Measurements from ENCODE around the gene NMUR2.

NMUR2 gene

DNA sequence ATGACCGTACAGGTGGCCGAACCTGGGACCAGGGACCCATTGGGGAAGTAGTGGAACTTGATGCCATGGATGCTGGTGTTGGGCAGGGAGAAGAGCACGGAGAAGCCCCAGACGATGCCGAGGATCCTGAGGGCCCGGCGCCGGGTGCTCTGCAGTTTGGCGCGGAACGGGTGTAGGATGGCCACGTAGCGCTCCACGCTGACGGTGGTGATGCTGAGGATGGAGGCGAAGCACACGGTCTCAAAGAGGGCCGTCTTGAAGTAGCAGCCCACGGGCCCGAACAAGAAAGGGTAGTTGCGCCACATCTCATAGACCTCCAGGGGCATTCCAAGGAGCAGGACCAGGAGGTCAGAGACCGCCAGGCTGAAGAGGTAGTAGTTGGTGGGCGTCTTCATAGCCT lies 585 bp downstream of the NMUR2 start:
- DNase-seq (ENCODE audit: low spot score) (no peak), ATAC-seq (ENCODE audit: low read depth) (no peak)
- Histone ChIP-seq H3K36me3 (ENCODE audit: low read depth) (no peaks in the 10 kb centered on the region), H3K27ac (ENCODE audit: poor library complexity, severe bottlenecking) (no peak overlapping the region), H3K27me3 (ENCODE audit: insufficient read depth, poor library complexity, severe bottlenecking) (no peaks in the 10 kb centered on the region), H3K4me1 (ENCODE audit: insufficient read depth, poor library complexity, severe bottlenecking) (no peaks in the 10 kb centered on the region), H3K4me3 (ENCODE audit: severe bottlenecking) (no peak overlapping the region), H3K9me3 (ENCODE audit: severe bottlenecking) (no peaks in the 10 kb centered on the region)
- TF ChIP-seq CTCF (IDR thresholded peaks at IDR 0.05; ENCODE audit: poor library complexity, severe bottlenecking) = no peak

DNA sequence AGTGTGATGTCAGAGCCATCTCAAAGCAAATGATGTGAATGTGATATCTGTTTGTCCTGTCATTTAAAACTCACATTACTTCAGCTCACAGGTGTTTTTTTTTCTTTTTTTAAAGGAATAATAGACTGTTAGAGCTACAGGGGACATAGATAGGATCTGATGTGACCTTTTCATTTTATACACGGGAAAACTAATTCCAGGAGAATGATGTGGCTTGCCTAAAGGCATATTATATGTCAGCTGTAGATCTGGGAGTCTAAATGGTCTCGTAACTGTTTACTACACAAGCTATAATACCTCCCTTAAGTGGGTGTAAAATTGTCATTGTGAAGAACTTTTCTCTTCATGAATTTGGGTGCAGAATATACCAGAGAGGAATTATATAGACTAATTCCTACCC lies 2.0 kb downstream of the NMUR2 start:
- ATAC-seq (ENCODE audit: low read depth) (no peak), DNase-seq (ENCODE audit: low spot score) (no peak)
- H3K36me3 ChIP-seq (ENCODE audit: low read depth) = no peaks in the 10 kb centered on the region
- no peaks in the 10 kb centered on the region for H3K4me1 ChIP-seq (ENCODE audit: insufficient read depth, poor library complexity, severe bottlenecking)
- no peak overlapping the region for H3K27ac ChIP-seq (ENCODE audit: poor library complexity, severe bottlenecking)
- no peaks in the 10 kb centered on the region for H3K27me3 ChIP-seq (ENCODE audit: insufficient read depth, poor library complexity, severe bottlenecking)
- H3K4me3 ChIP-seq (ENCODE audit: severe bottlenecking) = no peak overlapping the region
- no peak for TF ChIP-seq CTCF (IDR thresholded peaks at IDR 0.05; ENCODE audit: poor library complexity, severe bottlenecking)
- no peaks in the 10 kb centered on the region for H3K9me3 ChIP-seq (ENCODE audit: severe bottlenecking)

- Histone ChIP-seq H3K4me3 (ENCODE audit: severe bottlenecking) (no peak overlapping the region), H3K27me3 (ENCODE audit: insufficient read depth, poor library complexity, severe bottlenecking) (peaks cover 3% of the 10 kb centered on the region), H3K9me3 (ENCODE audit: severe bottlenecking) (no peaks in the 10 kb centered on the region), H3K27ac (ENCODE audit: poor library complexity, severe bottlenecking) (no peak overlapping the region), H3K4me1 (ENCODE audit: insufficient read depth, poor library complexity, severe bottlenecking) (no peaks in the 10 kb centered on the region), H3K36me3 (ENCODE audit: low read depth) (no peaks in the 10 kb centered on the region)
- DNase-seq (ENCODE audit: low spot score) (no peak), ATAC-seq (ENCODE audit: low read depth) (no peak)
- no peak for TF ChIP-seq CTCF (IDR thresholded peaks at IDR 0.05; ENCODE audit: poor library complexity, severe bottlenecking)
These were observed 4.2 kb downstream of the NMUR2 start for GRCh38 chr5:152400846-152401245.

- H3K9me3 ChIP-seq (ENCODE audit: severe bottlenecking) = no peaks in the 10 kb centered on the region
- ATAC-seq (ENCODE audit: low read depth) (no peak), DNase-seq (ENCODE audit: low spot score) (no peak)
- H3K4me3 ChIP-seq (ENCODE audit: severe bottlenecking) = no peak overlapping the region
- no peaks in the 10 kb centered on the region for H3K4me1 ChIP-seq (ENCODE audit: insufficient read depth, poor library complexity, severe bottlenecking)
- no peak for TF ChIP-seq CTCF (IDR thresholded peaks at IDR 0.05; ENCODE audit: poor library complexity, severe bottlenecking)
- peaks cover 11% of the 10 kb centered on the region for H3K27me3 ChIP-seq (ENCODE audit: insufficient read depth, poor library complexity, severe bottlenecking)
- H3K36me3 ChIP-seq (ENCODE audit: low read depth) = no peaks in the 10 kb centered on the region
- H3K27ac ChIP-seq (ENCODE audit: poor library complexity, severe bottlenecking) = no peak overlapping the region
These were observed 7.5 kb downstream of the NMUR2 start for GRCh38 chr5:152397581-152397980.

- peaks cover 11% of the 10 kb centered on the region for H3K27me3 ChIP-seq (ENCODE audit: insufficient read depth, poor library complexity, severe bottlenecking)
- DNase-seq (ENCODE audit: low spot score) = no peak
- no peaks in the 10 kb centered on the region for H3K9me3 ChIP-seq (ENCODE audit: severe bottlenecking)
- no peak for ATAC-seq (ENCODE audit: low read depth)
- no peaks in the 10 kb centered on the region for H3K4me1 ChIP-seq (ENCODE audit: insufficient read depth, poor library complexity, severe bottlenecking)
- no peak overlapping the region for H3K27ac ChIP-seq (ENCODE audit: poor library complexity, severe bottlenecking)
- no peak for TF ChIP-seq CTCF (IDR thresholded peaks at IDR 0.05; ENCODE audit: poor library complexity, severe bottlenecking)
- no peak overlapping the region for H3K4me3 ChIP-seq (ENCODE audit: severe bottlenecking)
- no peaks in the 10 kb centered on the region for H3K36me3 ChIP-seq (ENCODE audit: low read depth)
These were observed 11.6 kb downstream of the NMUR2 start for GRCh38 chr5:152393441-152393840.
